SKM-1 treated with dmso at 0.1 percent for 144 hours (cell line): ENCODE data around the gene CROCC2.

Source experiments
- DNase-seq: peaks from one replicate; lab custom pipeline; 2025; ENCODE audit not compliant: unreplicated experiment; lab: John Stamatoyannopoulos, UW

CROCC2 gene

GRCh38 chr2:240932724-240933047 is 26.6 kb downstream of the CROCC2 start:
- DNase-seq = no peak

- DNase-seq = no peak
Observed at GRCh38 chr2:240933048-240933965, 27.2 kb downstream of the CROCC2 start.

GRCh38 chr2:240933966-240934700 is 28.0 kb downstream of the CROCC2 start:
- DNase-seq = no peak

GRCh38 chr2:240934701-240935102 is 28.6 kb downstream of the CROCC2 start:
- no peak for DNase-seq

GRCh38 chr2:240935103-240935876 is 29.2 kb downstream of the CROCC2 start:
- no peak for DNase-seq

- DNase-seq = no peak
Observed at GRCh38 chr2:240936106-240936505, 30.0 kb downstream of the CROCC2 start.

- no peak for DNase-seq
Observed at GRCh38 chr2:240946046-240946445, 39.9 kb downstream of the CROCC2 start.

GRCh38 chr2:240946654-240947053 is 40.5 kb downstream of the CROCC2 start:
- DNase-seq = no peak

- no peak for DNase-seq
Observed at GRCh38 chr2:240947176-240947575, 41.0 kb downstream of the CROCC2 start.

GRCh38 chr2:240947607-240948006 is 41.5 kb downstream of the CROCC2 start:
- DNase-seq = no peak

GRCh38 chr2:240948086-240948485 is 42.0 kb downstream of the CROCC2 start:
- no peak for DNase-seq

GRCh38 chr2:240948905-240949790 is 43.0 kb downstream of the CROCC2 start:
- no peak for DNase-seq

- no peak for DNase-seq
Observed at GRCh38 chr2:240949791-240950705, 43.9 kb downstream of the CROCC2 start.

GRCh38 chr2:240951045-240951594 is 45.0 kb downstream of the CROCC2 start:
- no peak for DNase-seq

- no peak for DNase-seq
Observed at GRCh38 chr2:240952496-240953246, 46.5 kb downstream of the CROCC2 start.

GRCh38 chr2:240953426-240954410 is 47.6 kb downstream of the CROCC2 start:
- no peak for DNase-seq
